Right renal pelvis (tissue), 4 donors: ENCODE data around the gene SNAP23. TPM values are rescaled to one million over a fixed set of nuclear protein-coding genes. Genes with fewer than 3 reads are reported as not detected.

Experiments used
- DNase-seq, 4 donors: peaks; one replicate each; pipeline ENCODE4 v3.0.0-alpha.2; 2013; ENCODE audit warnings: low read depth in 4 of 4, low spot score in 3 of 4, missing footprints in 1 of 4
- polyA plus RNA-seq, 4 donors: library from polyadenylated mRNA; unstranded; fragments of 120-200 nt; gene quantifications; one replicate each; pipeline ENCODE4 v1.2.1, GENCODE V29; 2013; ENCODE audit not compliant: insufficient read length in 4 of 4

Gene SNAP23
- 100 to 1,000 TPM in 3 of 4 donors, 10 to 100 TPM in 1; 92.7 to 120 (median 113) TPM for polyA plus RNA-seq

DNA sequence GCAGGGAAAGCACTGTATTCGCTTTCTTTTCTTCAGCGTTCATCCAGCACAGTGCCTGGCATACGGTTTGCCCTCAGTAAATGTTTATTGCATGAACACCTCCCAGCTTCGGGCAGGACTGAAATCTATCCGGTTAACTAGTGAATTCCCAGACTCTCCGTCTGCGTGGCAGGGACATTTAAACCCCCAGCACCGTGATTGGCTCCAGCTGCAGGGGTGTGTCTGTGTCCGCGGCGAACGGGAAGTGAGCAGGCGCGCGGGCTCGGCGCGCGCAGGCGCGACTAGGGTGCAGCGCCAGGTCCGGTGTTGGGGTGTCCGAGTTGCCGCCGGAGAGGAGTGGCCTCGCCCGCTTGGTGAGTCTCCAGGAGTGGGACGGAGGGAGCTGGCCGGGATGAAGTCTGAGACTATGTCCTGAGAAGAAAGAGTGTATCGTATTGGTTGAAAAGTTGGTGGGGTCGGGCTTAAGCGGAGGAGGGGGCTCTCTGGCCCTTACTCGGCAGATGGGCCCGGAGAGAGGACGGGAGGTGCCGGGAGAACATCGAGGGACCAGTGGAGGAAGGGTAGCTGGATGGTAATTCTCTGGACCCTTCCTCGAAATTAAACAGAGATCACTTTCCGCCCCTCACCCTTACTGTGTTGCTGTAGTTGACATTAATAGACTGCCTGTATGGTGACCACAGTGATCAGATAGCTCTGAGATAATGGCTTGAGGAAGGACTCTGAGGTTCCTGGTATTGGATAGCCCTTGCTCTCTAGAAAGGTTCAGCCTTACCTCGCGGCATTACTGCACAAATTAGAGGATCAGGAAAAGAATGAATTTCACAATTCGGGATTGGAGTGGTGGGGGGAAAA lies at the start of gene SNAP23:
Gene SNAP23 (plus strand): TSS at position 274 of the 852 bp plus-strand sequence. CDS start 16,213 bp downstream, outside the sequence.
- peak; percentile 80 to 87 (median 84) for DNase-seq

DNA sequence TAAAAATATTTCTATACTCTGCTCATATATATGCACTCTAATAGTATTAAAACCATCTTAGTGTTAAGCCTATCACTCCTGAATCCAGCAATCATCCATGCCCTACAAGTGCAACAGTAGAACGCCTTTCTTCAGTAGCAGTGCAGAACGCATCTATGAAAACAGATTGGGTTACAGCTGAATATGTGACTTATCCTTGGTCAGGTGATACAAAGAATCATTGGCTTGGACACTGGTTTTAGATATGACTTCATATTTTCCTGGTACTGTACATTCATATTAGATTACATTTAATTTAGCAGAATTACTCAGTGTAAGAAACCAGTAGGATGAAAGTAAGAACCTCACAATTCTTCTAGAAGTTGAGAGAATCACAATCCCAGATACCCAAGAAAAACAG lies 47.8 kb upstream of the SNAP23 start:
- no peak for DNase-seq

DNA sequence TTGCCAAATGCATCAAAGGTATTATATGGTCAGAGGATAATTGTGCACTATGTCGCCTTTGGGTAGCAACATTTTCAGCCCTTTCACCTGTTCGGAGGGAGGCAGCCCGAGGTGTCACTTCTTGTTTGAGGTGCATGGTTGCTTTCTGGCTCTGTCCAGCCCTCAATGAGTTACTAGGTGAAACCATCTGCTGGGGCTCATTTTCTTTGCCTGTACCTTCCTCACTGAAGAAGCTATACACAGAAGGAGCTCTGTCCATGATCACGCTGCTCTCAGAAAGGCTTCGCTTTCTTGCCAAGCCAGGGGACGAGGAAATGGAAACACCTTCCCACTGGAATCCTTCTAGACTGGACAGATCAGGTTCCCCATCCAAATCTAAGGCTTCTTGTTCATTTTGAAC lies 47.2 kb upstream of the SNAP23 start:
- no peak for DNase-seq

DNA sequence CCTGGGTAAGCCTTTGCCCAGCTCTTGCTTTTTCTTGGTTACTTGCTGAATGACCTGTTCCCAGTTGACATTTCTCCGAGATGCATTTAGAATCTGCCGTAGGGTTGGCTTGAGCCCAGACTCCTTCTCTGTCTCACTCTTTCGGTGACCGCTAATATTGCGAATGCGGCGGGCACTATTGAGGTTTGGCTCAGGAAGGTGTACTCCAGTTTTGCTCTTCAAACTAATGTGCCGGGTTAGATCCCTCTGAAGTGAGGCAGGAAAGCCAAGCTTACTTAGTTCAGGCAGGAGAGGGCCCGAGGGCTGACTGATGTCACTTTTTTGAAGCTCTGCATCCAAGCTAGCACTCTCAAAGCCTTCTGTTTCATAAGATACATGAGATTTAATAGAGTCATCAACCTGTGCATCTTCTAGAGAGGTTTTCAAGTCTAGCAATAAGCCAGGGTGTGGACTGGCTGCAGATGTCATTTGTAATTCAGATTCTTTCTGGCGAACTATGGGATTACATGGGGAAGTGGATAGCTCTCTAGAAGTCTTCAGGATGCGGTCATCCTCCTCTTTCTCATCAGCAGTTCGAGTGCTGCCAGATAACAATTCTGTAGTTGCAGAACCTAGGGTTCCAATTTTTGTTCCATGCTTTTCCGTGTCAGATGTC lies 45.5 kb upstream of the SNAP23 start:
- DNase-seq, result no peak

DNA sequence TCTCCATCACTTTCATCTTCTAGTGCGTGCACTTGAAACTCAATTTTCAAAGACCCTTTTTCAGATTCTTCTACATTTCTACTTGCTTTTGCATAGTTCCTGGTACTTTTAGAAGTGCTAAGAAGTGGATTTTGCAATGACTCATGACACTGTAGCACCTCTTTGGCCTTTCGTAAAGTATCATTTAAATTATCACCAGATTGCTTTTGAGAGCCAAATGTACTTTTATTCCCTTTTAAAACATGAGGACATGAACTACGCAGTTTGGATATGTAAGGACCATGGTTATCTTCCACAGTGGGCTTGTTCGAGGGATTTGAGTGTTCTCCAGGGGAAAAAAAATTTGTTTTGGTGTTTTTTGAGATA lies 45.0 kb upstream of the SNAP23 start:
- no peak for DNase-seq

DNA sequence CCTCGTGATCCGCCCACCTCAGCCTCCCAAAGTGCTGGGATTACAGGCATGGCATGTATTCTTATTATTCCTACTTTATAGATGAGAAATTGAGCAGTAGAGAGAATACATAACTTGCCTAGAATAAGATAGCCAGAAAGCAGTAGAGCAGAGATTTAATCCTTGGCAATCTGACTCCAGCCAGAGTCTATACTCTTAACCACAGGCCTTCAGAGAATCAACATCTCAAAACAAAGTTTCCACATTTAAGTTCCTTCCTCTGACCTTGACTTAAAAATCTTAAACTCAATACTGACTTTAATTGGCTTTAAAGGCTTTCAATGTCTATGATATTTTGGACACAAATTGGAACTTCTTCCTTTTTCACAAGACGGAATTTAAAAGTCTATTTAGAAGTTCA lies 41.6 kb upstream of the SNAP23 start:
- no peak for DNase-seq

DNA sequence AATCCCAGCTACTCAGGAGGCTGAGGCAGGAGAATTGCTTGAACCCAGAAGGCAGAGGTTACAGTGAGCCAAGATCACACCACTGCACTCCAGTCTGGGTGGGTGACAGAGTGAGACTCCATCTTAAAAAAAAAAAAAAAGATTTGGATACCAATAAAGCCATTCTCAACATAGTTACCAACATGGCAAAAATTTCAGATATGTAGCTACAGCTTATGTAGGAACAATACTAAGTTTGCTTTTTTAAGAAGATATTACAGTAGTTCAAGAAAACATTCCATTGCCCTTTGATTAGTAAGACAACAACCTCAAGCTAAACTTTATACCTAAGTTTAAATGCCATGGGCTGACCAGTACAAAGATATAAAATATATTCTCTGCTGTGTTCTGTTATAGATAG lies 38.9 kb upstream of the SNAP23 start:
- no peak for DNase-seq

DNA sequence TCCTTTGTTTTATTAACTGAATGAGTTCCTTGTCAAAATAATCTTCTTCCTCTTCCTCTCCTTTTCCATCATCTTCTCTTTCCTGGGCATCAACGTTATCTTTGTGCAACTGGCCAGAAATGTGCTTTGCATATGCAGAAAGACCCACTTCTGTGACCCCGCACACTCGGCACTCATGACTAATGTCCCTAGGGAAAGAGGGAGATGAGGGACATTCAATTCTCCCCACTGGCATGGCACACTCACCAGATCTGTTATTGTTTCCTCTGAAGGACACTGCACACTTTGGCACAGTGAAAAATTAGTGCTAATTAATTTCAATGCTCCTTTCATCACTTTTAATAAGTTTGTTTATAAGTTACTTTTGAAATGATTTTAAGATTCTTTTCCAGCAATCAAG lies 38.5 kb upstream of the SNAP23 start:
- no peak for DNase-seq

DNA sequence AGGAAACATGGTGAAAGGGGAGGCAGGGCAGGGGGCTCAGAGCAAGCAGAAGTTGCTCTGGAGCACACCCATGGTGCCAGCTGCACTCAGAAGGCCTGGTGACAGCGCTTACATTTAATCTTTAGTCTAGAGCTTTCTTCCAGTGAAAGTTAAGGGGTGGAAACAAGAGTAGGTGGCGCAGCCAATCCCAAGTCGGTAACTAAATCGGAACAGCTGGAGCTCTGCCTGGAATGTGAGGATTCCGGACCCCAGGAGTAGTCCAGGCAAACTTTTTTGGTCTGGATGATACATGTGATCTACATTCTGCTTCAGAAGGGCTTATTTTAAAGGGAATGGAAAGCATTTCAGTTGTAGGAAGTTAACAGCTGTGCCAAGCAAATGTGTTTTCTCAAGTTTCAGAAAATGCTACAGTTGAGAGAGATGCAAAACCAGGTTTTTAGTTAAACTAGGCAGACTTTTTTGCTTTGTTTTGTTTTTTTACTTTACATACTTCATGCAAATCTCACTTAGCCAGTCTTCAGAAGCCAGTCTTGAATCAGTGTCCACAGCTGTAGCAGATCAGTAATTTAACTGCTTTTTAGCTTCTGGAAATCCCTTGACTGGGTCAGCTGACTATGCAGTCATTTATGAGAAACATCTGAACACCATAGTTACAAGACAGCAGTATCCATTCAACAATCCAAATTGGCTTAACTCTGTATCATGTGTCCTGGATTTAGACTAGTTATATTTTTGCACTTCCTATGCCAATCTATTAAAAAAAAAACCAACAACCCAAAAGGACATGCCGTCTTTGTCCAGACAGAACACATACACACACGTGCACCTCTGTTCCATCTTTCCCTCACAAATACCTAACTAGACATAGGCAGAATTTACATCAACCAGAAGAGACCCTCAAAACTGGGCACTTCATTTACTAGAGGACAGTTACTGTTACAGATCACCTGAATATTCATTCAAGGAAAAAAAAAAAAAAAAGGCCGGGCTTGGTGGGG lies 37.7 kb upstream of the SNAP23 start:
- peak; percentile 66 to 85 (median 82) for DNase-seq

DNA sequence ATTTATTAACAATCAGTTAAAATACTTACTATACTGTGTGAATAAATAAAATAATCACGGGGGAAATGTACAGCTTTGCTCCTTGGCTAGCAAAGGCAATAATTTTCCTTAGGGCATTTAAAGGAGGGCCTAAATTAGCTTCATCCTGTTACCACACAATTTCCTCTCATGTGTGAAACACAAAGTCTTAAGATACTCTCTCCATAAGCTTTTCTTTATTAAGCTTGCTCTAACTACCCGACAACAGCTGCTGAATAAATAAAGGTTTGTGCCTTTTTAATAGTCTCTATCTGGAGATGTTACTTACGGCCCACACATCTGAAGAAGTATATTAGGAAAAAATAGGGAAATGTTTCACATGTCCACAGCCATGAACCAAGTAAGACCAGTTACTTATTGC lies 34.2 kb upstream of the SNAP23 start:
- DNase-seq, result no peak

DNA sequence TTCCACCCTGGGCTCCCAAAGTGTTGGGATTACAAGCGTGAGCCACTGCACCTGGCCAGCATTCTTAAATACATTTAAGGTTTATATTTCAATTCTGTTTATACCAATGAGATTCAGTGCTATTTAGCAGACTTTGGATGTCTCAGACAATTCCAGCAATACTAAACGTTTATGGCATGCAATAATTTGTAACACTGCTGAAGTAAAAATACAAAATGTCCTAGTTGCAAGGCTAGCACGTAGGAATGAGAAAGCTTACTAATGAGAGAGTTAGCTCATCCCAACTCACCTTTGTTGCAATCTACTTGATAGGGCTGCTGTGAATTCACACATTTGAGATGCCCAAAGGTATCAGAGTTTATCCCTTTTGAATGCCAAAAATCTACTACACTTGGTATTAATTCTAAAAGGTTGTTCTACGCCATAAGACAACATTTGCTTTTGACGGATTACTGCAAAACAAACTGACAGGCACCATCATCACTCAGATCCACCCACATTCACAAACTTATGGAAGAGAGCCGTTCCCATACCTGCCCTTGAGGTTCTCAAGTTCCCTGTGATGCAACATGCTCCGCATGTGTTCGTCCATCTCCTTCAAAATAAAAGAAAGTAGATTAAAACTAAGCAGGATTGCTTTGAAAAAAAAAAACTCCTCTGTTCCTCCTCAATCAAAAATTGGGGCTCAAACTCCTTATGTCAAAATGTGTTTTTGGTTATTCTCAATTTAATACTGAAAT lies 29.7 kb upstream of the SNAP23 start:
- no peak for DNase-seq

DNA sequence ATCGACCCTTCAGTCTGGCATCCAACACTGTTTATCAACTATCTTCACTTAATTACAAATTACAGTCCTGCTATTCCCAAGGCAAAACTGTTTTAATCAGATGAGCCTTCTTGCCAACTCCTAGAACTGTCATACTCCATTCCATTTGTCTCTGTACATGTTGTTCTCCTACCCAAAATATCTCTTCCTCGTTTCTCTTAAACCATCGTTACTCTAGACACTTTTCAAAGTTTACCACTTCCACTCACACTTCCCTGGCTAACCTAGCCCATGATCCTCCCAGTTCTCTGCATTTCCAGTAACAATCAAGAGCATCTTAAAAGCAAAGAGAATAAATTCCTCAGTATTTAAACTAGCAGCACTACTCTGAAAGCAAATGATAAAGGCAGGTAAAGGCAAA lies 24.4 kb upstream of the SNAP23 start:
- DNase-seq, result no peak

DNA sequence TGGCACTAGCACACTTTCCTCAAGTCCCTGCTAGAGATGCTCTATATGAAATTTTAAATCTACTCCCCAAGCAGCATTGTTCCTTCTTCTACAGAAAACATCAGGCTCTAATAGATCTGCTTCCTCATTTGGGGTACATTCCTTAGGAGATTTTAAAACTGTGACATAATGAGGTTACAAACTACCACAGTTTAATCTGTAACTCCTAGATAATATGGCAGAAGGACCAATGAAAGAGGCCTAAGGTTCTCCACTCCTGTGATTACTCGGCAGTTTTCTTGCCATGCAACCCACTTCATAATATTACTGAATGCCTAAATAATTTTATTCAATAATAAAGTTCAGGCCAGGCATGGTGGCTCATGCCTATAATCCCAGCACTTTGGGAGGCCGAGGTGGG lies 20.6 kb upstream of the SNAP23 start:
- DNase-seq, result no peak

DNA sequence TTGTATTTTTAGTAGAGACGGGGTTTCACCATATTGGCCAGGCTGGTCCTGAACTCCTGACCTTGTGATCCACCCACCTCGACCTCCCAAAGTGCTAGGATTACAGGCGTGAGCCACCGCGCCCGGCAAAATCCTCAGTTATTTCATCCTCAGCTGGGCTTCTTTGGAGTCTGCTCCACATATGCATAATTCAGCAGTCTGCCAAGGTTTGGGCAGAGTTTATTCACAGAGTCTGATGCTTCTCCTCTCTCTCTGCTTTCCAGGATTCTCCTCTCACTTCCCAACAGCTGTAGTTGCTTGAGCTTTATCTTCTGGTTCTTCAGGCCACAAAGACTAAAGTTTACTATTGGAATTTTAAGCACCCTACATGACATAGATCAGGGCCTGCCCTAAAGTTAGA lies 12.7 kb upstream of the SNAP23 start:
- no peak for DNase-seq

DNA sequence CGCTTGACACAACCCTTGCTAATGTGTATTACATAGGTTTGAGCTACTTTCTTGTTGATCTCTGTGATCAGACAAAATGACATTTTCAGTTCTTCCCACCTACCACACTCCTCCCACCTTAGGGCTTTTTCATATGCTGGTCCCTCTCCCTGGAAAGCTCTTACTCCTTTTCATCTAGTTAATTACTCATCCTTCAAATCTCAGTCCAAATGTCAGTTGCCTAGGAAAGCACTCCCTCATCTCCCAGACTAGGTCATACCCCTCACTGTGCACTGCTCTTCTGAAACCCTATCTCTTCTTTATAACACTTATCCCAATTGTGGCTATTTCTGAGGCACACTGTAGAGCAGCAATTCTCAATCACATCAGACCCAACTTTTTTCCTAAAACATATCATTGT lies 11.8 kb upstream of the SNAP23 start:
- DNase-seq, result no peak

DNA sequence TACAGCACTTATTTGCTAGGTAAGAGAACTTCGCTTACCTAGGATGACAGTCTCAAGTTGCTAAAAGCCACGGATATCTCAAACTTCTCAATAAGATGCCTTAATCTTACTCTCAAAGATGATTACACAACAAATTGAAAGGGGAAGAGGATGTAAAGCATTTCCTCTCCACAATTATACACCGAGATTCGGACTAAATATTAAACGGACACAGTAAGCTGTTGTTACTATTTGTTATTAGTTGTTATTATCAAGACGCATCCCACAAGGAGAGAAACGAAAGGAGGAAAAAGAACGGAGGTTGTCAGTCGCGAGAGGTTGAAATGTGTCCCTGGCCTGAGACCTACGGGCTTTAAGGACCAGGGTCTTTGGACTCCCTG lies 5.2 kb upstream of the SNAP23 start:
- peak in 1 of 4 donors; percentile 25 for DNase-seq

DNA sequence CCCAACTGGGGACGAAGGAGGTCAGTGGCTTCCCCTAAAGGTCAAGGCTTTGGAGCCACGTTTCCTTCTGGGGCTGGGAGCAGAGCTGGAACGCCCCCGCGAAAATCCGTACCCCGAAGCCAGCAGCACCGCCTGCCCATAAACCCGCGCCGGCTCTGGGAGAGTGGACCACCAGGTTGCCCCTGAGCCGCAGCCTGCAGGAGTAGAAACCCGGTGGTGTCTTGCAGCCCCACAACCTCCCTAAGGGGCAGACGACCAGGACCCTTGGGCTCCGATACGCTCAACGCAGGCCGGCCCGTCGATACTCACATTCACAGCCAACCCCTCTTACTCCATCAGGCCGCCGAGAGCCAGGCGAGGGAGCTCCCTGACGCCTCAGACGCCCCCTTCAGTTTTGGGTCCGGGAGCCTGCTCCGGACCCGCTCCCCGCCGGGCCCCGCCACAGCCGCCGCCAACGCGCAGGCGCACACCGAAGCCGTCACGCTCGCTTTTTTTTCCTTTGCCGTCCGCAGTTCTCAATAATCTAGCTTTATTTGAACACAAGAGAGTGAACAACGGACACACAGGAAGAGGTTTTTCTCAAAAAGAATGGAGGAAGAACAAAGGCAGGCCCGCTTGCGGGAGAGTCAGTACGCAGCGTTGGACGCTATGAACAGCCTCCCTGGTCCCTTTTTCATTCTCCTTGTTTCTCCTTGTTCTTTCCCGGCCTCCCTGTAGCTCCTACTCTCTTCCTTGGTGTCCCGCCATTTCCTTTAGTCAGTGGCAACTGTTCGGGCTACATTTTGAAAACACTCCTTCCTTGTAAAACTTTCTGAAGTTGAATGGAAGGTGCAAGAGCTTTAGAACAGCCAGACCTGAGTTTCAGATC lies 4.5 kb upstream of the SNAP23 start, which contains the start of gene ZNF106:
Gene ZNF106 (minus strand): TSS at position 471 of the 868 bp plus-strand sequence. CDS start 18,852 bp downstream, outside the sequence.
- peak; percentile 80 to 87 (median 86) for DNase-seq

DNA sequence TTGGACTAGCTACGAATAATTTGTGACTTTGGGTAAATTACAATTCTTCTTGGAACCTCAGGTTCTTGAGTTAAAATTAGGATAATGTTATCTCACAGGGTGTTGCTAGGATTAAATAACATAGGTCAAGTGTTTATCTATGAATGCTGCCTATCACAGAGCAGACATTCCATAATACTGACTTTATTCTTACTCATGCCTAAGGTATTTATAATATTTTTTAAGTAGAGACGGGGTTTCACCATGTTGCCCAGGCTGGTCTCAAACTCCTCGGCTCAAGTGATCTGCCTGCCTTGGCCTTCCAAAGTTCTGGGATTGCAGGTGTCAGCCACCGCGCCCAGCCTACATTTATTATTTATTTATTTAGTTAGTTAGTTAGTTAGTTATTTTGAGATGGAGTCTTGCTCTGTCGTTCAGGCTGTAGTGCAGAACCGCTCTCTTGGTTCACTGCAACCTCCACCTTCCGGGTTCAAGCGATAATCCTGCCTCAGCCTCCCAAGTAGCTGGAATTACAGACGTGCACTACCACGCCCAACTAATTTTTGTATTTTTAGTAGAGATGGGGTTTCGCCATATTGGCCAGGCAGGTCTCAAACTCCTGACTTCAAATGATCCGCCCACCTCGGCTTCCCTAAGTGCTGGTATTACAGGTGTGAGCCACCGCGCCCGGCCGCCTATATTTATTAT lies 3.8 kb upstream of the SNAP23 start:
- DNase-seq, result no peak
